ENCODE data around the gene SEC24D. TPM values are rescaled to one million over a fixed set of nuclear protein-coding genes. Genes with fewer than 3 reads are reported as not detected.
"Not testable (repeated sequence)": the region's sequence is repeated elsewhere in the genome, so short reads cannot be mapped to it uniquely, and the experiment has no call there.

SEC24D gene
- total and polyA plus RNA-seq, 9 of the 15 experiments (the other 6 are each of a cell fraction or from before 2014, with no cell fraction given): 7.1 to 22.5 (median 11.3) TPM

DNA sequence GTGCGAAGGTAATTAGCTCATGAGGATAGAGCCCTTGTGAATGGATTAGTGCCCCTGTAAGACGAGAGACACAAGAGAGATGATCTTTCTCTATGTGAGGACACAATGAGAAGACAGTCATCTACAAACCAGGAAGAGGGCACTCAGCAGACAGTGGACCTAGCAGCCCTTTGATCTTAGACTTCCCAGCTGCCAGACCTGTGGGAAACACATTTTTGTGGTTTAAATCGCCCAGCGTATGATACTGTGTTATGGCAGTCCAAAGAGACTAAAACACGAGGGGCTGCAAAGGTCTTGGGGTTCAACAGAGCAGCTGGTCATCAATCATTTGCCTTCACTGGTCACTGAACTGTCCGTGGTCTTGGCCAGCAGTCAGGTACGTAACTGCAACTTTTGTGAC, 43.5 kb upstream of the SEC24D start (continued):
- TF ChIP-seq, protein P1, sequence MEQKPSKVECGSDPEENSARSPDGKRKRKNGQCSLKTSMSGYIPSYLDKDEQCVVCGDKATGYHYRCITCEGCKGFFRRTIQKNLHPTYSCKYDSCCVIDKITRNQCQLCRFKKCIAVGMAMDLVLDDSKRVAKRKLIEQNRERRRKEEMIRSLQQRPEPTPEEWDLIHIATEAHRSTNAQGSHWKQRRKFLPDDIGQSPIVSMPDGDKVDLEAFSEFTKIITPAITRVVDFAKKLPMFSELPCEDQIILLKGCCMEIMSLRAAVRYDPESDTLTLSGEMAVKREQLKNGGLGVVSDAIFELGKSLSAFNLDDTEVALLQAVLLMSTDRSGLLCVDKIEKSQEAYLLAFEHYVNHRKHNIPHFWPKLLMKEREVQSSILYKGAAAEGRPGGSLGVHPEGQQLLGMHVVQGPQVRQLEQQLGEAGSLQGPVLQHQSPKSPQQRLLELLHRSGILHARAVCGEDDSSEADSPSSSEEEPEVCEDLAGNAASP (IDR thresholded peaks at IDR 0.05): no peak
- TF ChIP-seq, protein P2, sequence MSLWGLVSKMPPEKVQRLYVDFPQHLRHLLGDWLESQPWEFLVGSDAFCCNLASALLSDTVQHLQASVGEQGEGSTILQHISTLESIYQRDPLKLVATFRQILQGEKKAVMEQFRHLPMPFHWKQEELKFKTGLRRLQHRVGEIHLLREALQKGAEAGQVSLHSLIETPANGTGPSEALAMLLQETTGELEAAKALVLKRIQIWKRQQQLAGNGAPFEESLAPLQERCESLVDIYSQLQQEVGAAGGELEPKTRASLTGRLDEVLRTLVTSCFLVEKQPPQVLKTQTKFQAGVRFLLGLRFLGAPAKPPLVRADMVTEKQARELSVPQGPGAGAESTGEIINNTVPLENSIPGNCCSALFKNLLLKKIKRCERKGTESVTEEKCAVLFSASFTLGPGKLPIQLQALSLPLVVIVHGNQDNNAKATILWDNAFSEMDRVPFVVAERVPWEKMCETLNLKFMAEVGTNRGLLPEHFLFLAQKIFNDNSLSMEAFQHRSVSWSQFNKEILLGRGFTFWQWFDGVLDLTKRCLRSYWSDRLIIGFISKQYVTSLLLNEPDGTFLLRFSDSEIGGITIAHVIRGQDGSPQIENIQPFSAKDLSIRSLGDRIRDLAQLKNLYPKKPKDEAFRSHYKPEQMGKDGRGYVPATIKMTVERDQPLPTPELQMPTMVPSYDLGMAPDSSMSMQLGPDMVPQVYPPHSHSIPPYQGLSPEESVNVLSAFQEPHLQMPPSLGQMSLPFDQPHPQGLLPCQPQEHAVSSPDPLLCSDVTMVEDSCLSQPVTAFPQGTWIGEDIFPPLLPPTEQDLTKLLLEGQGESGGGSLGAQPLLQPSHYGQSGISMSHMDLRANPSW (CRISPR knock-in tag; IDR thresholded peaks at IDR 0.05): no peak

DNA sequence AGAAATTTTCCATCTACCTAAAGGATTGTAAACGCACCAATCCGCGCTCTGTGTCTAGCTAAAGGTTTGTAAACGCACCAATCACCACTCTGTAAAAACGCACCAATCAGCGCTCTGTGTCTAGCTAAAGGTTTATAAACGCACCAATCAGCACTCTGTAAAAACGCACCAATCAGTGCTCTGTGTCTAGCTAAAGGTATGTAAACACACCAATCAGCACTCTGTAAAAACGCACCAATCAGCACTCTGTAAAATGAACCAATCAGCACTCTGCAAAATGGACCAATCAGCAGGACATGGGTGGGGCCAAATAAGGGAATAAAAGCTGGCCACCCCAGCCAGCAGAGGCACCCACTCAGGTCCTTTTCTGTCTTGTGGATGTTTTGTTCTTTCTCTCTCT, 42.6 kb upstream of the SEC24D start:
- in situ Hi-C loops (cut with MboI): not testable (repeated sequence)
- WGBS (ENCODE audit: insufficient coverage, low coverage, missing lambda C conversion rate): 25% methylated on average over 9 of the region's 9 CpGs

More for the DNA sequence above, 42.6 kb upstream of the SEC24D start:
- peaks cover 2 to 12% of the 10 kb centered on the region in 2 experiments; a peak in 2 of 5 replicates for H3K27me3 ChIP-seq (ENCODE audit: control insufficient read depth in 2 of 2, insufficient read depth in 2 of 2, low read length in 2 of 2)
- DNase-seq (ENCODE audit: extremely low read depth in 1 of 4, low spot score in 3 of 4); intact Hi-C loops (cut with micrococcal nuclease); ATAC-seq; H3K9me3 ChIP-seq (replicated peaks; ENCODE audit: control insufficient read depth, insufficient read depth, low read depth, low read length); H3K9ac ChIP-seq (ENCODE audit: insufficient read depth in 1 of 2, low read depth in 2 of 2, low read length in 2 of 2); H3K4me2 ChIP-seq (ENCODE audit: insufficient read depth, low read length); CTCF ChIA-PET (ENCODE audit: low intra/inter-chr PET ratio); H3K36me3 ChIP-seq (ENCODE audit: control insufficient read depth, insufficient read depth, low read length); H4K20me1 ChIP-seq (replicated peaks; ENCODE audit: control insufficient read depth, insufficient read depth, low read length); H3K4me1 ChIP-seq (replicated peaks in 1 of 2; ENCODE audit: control insufficient read depth in 2 of 2, insufficient read depth in 2 of 2, low read length in 2 of 2); H3K9me1 ChIP-seq (ENCODE audit: control insufficient read depth, insufficient read depth, low read length); H3K27ac ChIP-seq (ENCODE audit: extremely low read depth, low read depth, low read length); FAIRE-seq; H3K4me3 ChIP-seq; H3K79me2 ChIP-seq (ENCODE audit: control insufficient read depth, insufficient read depth, low read length); H2AFZ ChIP-seq (ENCODE audit: low read depth, low read length); BruUV-seq (replicated peaks): not testable (repeated sequence)
- TF ChIP-seq ASH1L (IDR thresholded peaks at IDR 0.05; ENCODE audit: borderline replicate concordance, low read depth, partially characterized antibody) (peak; percentile 55), CC2D1A (IDR thresholded peaks at IDR 0.05) (peak; percentile 37; the same call in 1 of the 2 replicates), NFYB (IDR thresholded peaks at IDR 0.05; ENCODE audit: extremely low read depth, insufficient read length) (peak; percentile 72), C11orf30 (IDR thresholded peaks at IDR 0.05; ENCODE audit: low read depth) (peak; percentile 31; the same call in 1 of the 2 replicates), ZNF316 (IDR thresholded peaks at IDR 0.05) (peak; percentile 58)
- POLR2A ChIA-PET: interaction anchor here (0.7 kb wide), 2 partner anchors 10 to 46 kb away, joined by 3 to 4 read pairs; no protein-coding TSS in a partner anchor
